ENCODE results near the gene DMXL1. TPM values are rescaled to one million over a fixed set of nuclear protein-coding genes. Genes with fewer than 3 reads are reported as not detected.

The DMXL1 gene
- total RNA-seq, 2 experiments from 2014 or later: 28.4 to 29.1 TPM

GRCh38 chr5:119286511-119287488, 215.9 kb downstream of the DMXL1 start:
- no peak for TF ChIP-seq CTCF (IDR thresholded peaks at IDR 0.05)
- intact Hi-C loops (cut with DNase I, micrococcal nuclease): loop anchor here in 1 of 2 experiments (1.0 to 2.0 kb wide), 4 partner anchors 8 to 52 kb away; no protein-coding TSS in a partner anchor
- H3K27ac ChIP-seq (ENCODE audit: low read depth in 1 of 2, low read length in 2 of 2): peak overlapping the region; percentile 89
- H3K4me1 Mint-ChIP-seq (ENCODE audit: low read depth): peaks cover 100% of the 10 kb centered on the region
- H3K9me3 ChIP-seq (ENCODE audit: control insufficient read depth in 1 of 2, insufficient read depth in 1 of 2, low read length in 2 of 2): no peaks in the 10 kb centered on the region
- peaks cover 71% of the 10 kb centered on the region for H3K4me1 ChIP-seq (ENCODE audit: insufficient read depth, low read length)
- ATAC-seq (ENCODE audit: poor library complexity): peak; percentile 18
- H3K27ac Mint-ChIP-seq: peak overlapping the region; percentile 97
- ChIA-PET POLR2A (interaction anchor here (0.7 to 9.2 kb wide), 9 partner anchors 9 to 216 kb away, joined by 3 to 90 read pairs (median 5); partner anchors contain the start of gene DMXL1), CTCF (interaction anchor here (0.9 to 1.9 kb wide), 9 partner anchors 9 to 73 kb away, joined by 3 to 8 read pairs (median 5); no protein-coding TSS in a partner anchor)
- peaks cover 27% of the 10 kb centered on the region for H3K36me3 ChIP-seq (ENCODE audit: insufficient read depth, low read length)
- H3K4me3 Mint-ChIP-seq: peak overlapping the region; percentile 82
- peaks cover 71% of the 10 kb centered on the region for H3K36me3 Mint-ChIP-seq (ENCODE audit: low read depth)
- DNase-seq: peak in 3 of 14 experiments; percentile 29 to 60 (median 46)
- no peaks in the 10 kb centered on the region for H3K27me3 ChIP-seq (ENCODE audit: control insufficient read depth in 1 of 2, insufficient read depth in 2 of 2, low read length in 2 of 2)
- no peaks in the 10 kb centered on the region for H3K9me3 Mint-ChIP-seq
- H3K27me3 Mint-ChIP-seq: no peaks in the 10 kb centered on the region
- peak overlapping the region; percentile 45 for H3K4me3 ChIP-seq (ENCODE audit: low read length)

GRCh38 chr5:119287547-119288111, 216.7 kb downstream of the DMXL1 start:
- no peaks in the 10 kb centered on the region for H3K9me3 ChIP-seq (ENCODE audit: control insufficient read depth in 1 of 2, insufficient read depth in 1 of 2, low read length in 2 of 2)
- H3K27ac ChIP-seq (ENCODE audit: low read depth in 1 of 2, low read length in 2 of 2): peak overlapping the region; percentile 89
- intact Hi-C loops (cut with DNase I, micrococcal nuclease): loop anchor here in 1 of 2 experiments (1.0 to 2.0 kb wide), 4 partner anchors 9 to 51 kb away; no protein-coding TSS in a partner anchor
- Mint-ChIP-seq H3K27me3 (no peaks in the 10 kb centered on the region), H3K9me3 (no peaks in the 10 kb centered on the region), H3K27ac (peak overlapping the region; percentile 97), H3K4me1 (ENCODE audit: low read depth) (peaks cover 100% of the 10 kb centered on the region), H3K36me3 (ENCODE audit: low read depth) (peaks cover 71% of the 10 kb centered on the region), H3K4me3 (peak overlapping the region; percentile 82)
- no peak for TF ChIP-seq CTCF (IDR thresholded peaks at IDR 0.05)
- ChIA-PET POLR2A (interaction anchor here (0.8 to 9.2 kb wide), 9 partner anchors 10 to 217 kb away, joined by 3 to 90 read pairs (median 5); partner anchors contain the start of gene DMXL1), CTCF (interaction anchor here (0.9 to 1.9 kb wide), 9 partner anchors 10 to 72 kb away, joined by 3 to 8 read pairs (median 5); no protein-coding TSS in a partner anchor)
- H3K4me1 ChIP-seq (ENCODE audit: insufficient read depth, low read length): peaks cover 68% of the 10 kb centered on the region
- peak in 11 of 14 experiments; percentile 30 to 82 (median 61) for DNase-seq
- H3K27me3 ChIP-seq (ENCODE audit: control insufficient read depth in 1 of 2, insufficient read depth in 2 of 2, low read length in 2 of 2): no peaks in the 10 kb centered on the region
- H3K36me3 ChIP-seq (ENCODE audit: insufficient read depth, low read length): peaks cover 23% of the 10 kb centered on the region
- peak; percentile 73 for ATAC-seq (ENCODE audit: poor library complexity)
- H3K4me3 ChIP-seq (ENCODE audit: low read length): peak overlapping the region; percentile 45

GRCh38 chr5:119288379-119289033, 217.6 kb downstream of the DMXL1 start:
- POLR2A ChIA-PET: interaction anchor here (1.0 to 9.2 kb wide), 6 partner anchors 11 to 48 kb away, joined by 3 to 90 read pairs (median 18); no protein-coding TSS in a partner anchor
- H3K4me1 Mint-ChIP-seq (ENCODE audit: low read depth): peaks cover 98% of the 10 kb centered on the region
- TF ChIP-seq CTCF (IDR thresholded peaks at IDR 0.05): no peak
- Histone ChIP-seq H3K27ac (ENCODE audit: low read depth in 1 of 2, low read length in 2 of 2) (peak overlapping the region; percentile 89), H3K27me3 (ENCODE audit: control insufficient read depth in 1 of 2, insufficient read depth in 2 of 2, low read length in 2 of 2) (no peaks in the 10 kb centered on the region), H3K4me3 (ENCODE audit: low read length) (peak overlapping the region; percentile 28), H3K4me1 (ENCODE audit: insufficient read depth, low read length) (peaks cover 59% of the 10 kb centered on the region), H3K9me3 (ENCODE audit: control insufficient read depth in 1 of 2, insufficient read depth in 1 of 2, low read length in 2 of 2) (no peaks in the 10 kb centered on the region), H3K36me3 (ENCODE audit: insufficient read depth, low read length) (peaks cover 19% of the 10 kb centered on the region)
- ATAC-seq (ENCODE audit: poor library complexity) (no peak), DNase-seq (no peak)
- intact Hi-C loops (cut with DNase I, micrococcal nuclease): no loop called here
- H3K27me3 Mint-ChIP-seq: no peaks in the 10 kb centered on the region
- peaks cover 71% of the 10 kb centered on the region for H3K36me3 Mint-ChIP-seq (ENCODE audit: low read depth)
- peak overlapping the region; percentile 82 for H3K4me3 Mint-ChIP-seq
- CTCF ChIA-PET: interaction anchor here (0.6 to 2.6 kb wide), 9 partner anchors 7 to 300 kb away, joined by 3 to 8 read pairs (median 5); partner anchors contain the start of gene DTWD2
- no peaks in the 10 kb centered on the region for H3K9me3 Mint-ChIP-seq
- H3K27ac Mint-ChIP-seq: peak overlapping the region; percentile 97

Data from CD4-positive, alpha-beta T cell (primary cell).